Smooth muscle cell (in vitro differentiated cells): Measurements from ENCODE around the gene ZNF302. TPM values are rescaled to one million over a fixed set of nuclear protein-coding genes. Genes with fewer than 3 reads are reported as not detected.
"Not testable (repeated sequence)": the region's sequence is repeated elsewhere in the genome, so short reads cannot be mapped to it uniquely, and the experiment has no call there.

Experiments used
- DNase-seq: peaks from one replicate; lab custom pipeline; 2025; ENCODE audit not compliant: unreplicated experiment; lab: John Stamatoyannopoulos, UW
- H2AFZ ChIP-seq: fragments of 200-600 bp; sonication (generic); 2 replicates; pipeline ENCODE4 v1.6.0; 2016; ENCODE audit warnings: antibody characterized with exemption, low read depth, mild to moderate bottlenecking
- H3F3A ChIP-seq: fragments of 200-600 bp; sonication (generic); 2 replicates; pipeline ENCODE4 v1.6.0; 2017; ENCODE audit warnings: antibody characterized with exemption, low read depth
- H3K27ac ChIP-seq: fragments of 200-600 bp; sonication (generic); 2 replicates; pipeline ENCODE4 v1.5.1; 2016; ENCODE audit warnings: low read depth, mild to moderate bottlenecking
- H3K27me3 ChIP-seq: fragments of 200-600 bp; sonication (generic); 2 replicates; pipeline ENCODE4 v1.6.1; 2016; ENCODE audit warnings: low read depth, mild to moderate bottlenecking
- H3K36me3 ChIP-seq: fragments of 200-600 bp; sonication (generic); 2 replicates; pipeline ENCODE4 v1.5.1; 2016; ENCODE audit warnings: low read depth
- H3K4me1 ChIP-seq: fragments of 200-600 bp; sonication (generic); 2 replicates; pipeline ENCODE4 v1.5.1; 2016; ENCODE audit warnings: low read depth
- H3K4me2 ChIP-seq: fragments of 200-600 bp; sonication (generic); 2 replicates; pipeline ENCODE4 v1.6.0; 2016; ENCODE audit warnings: mild to moderate bottlenecking
- H3K4me3 ChIP-seq: fragments of 200-600 bp; sonication (generic); 2 replicates; pipeline ENCODE4 v1.5.1; 2016; ENCODE audit warnings: mild to moderate bottlenecking
- H3K79me2 ChIP-seq: fragments of 200-600 bp; sonication (generic); 2 replicates; pipeline ENCODE4 v1.6.0; 2016; ENCODE audit warnings: low read depth, mild to moderate bottlenecking
- H3K9ac ChIP-seq: fragments of 200-600 bp; sonication (generic); 2 replicates; pipeline ENCODE4 v1.6.0; 2016; ENCODE audit warnings: low read depth
- H3K9me3 ChIP-seq: fragments of 200-600 bp; sonication (generic); replicated peaks from 2 replicates; pipeline ENCODE4 v1.5.1; 2016; ENCODE audit warnings: low read depth
- H4K20me1 ChIP-seq: fragments of 200-600 bp; sonication (generic); 2 replicates; pipeline ENCODE4 v1.6.0; 2016; ENCODE audit warnings: low read depth
- CTCF ChIP-seq: fragments of 200-600 bp; sonication (generic); IDR thresholded peaks from 2 replicates; pipeline ENCODE4 v1.5.1; 2017; ENCODE audit warnings: borderline replicate concordance, mild to moderate bottlenecking, antibody characterized with exemption; ENCODE audit not compliant: insufficient read depth, poor library complexity, severe bottlenecking
- WGBS: methylation state at CpG from one replicate; pipeline ENCODE4 v1.1.7; 2016; ENCODE audit warnings: low lambda C conversion rate; 5-methylcytosine and 5-hydroxymethylcytosine counted together
- polyA plus RNA-seq: library from polyadenylated mRNA; unstranded; fragments of >200 nt; fragmentation: Nextera tagmentation; extraction: Ambion mirVana; gene quantifications from 2 replicates; pipeline ENCODE4 v1.2.1, GENCODE V29; 2016
- total RNA-seq: library from RNA; depleted of rRNA; stranded (reverse); fragments of >200 nt; gene quantifications from 2 replicates; pipeline ENCODE4 v1.2.3, GENCODE V29; 2014

ZNF302 gene
- total and polyA plus RNA-seq, 2 experiments from 2014 or later, result 11.5 to 16.0 TPM

GRCh38 chr19:34661357-34661756 lies 16.1 kb upstream of the ZNF302 start:
- no peak for TF ChIP-seq CTCF
- Histone ChIP-seq H3K4me1 (no peaks in the 10 kb centered on the region), H3K27ac (no peak overlapping the region), H4K20me1 (no peaks in the 10 kb centered on the region), H3K4me2 (no peak overlapping the region), H3K36me3 (no peaks in the 10 kb centered on the region), H3K4me3 (no peak overlapping the region), H3K27me3 (no peaks in the 10 kb centered on the region), H3K9ac (no peak overlapping the region), H3K79me2 (no peaks in the 10 kb centered on the region), H2AFZ (no peak overlapping the region), H3F3A (no peaks in the 10 kb centered on the region), H3K9me3 (no peaks in the 10 kb centered on the region)
- 90% methylated on average over 3 of the region's 3 CpGs for whole genome bisulfite sequencing
- DNase-seq, result no peak

- no peak overlapping the region for H3K4me2 ChIP-seq
- WGBS, result 31% methylated on average over 5 of the region's 5 CpGs
- H3K36me3 ChIP-seq, result no peaks in the 10 kb centered on the region
- no peaks in the 10 kb centered on the region for H3F3A ChIP-seq
- DNase-seq, result no peak
- H3K9ac ChIP-seq, result no peak overlapping the region
- H3K9me3 ChIP-seq, result no peaks in the 10 kb centered on the region
- H4K20me1 ChIP-seq, result no peaks in the 10 kb centered on the region
- no peak overlapping the region for H2AFZ ChIP-seq
- no peaks in the 10 kb centered on the region for H3K27me3 ChIP-seq
- TF ChIP-seq CTCF, result no peak
- no peak overlapping the region for H3K27ac ChIP-seq
- H3K4me3 ChIP-seq, result no peak overlapping the region
- H3K4me1 ChIP-seq, result no peaks in the 10 kb centered on the region
- no peaks in the 10 kb centered on the region for H3K79me2 ChIP-seq
Measured at GRCh38 chr19:34662919-34663318, 14.6 kb upstream of the ZNF302 start.

GRCh38 chr19:34664168-34664567 lies 13.3 kb upstream of the ZNF302 start:
- H3K4me3 ChIP-seq, result no peak overlapping the region
- DNase-seq, result no peak
- H3K36me3 ChIP-seq, result no peaks in the 10 kb centered on the region
- H3K27ac ChIP-seq, result no peak overlapping the region
- no peaks in the 10 kb centered on the region for H4K20me1 ChIP-seq
- no peaks in the 10 kb centered on the region for H3K79me2 ChIP-seq
- no peak overlapping the region for H3K4me2 ChIP-seq
- WGBS, result 89% methylated on average over 3 of the region's 3 CpGs
- no peaks in the 10 kb centered on the region for H3K9me3 ChIP-seq
- no peak for TF ChIP-seq CTCF
- no peak overlapping the region for H3K9ac ChIP-seq
- H3K4me1 ChIP-seq, result no peaks in the 10 kb centered on the region
- no peaks in the 10 kb centered on the region for H3K27me3 ChIP-seq
- H3F3A ChIP-seq, result no peaks in the 10 kb centered on the region
- H2AFZ ChIP-seq, result no peak overlapping the region

GRCh38 chr19:34664870-34665269 lies 12.6 kb upstream of the ZNF302 start:
- 79% methylated on average over 6 of the region's 6 CpGs for WGBS
- TF ChIP-seq CTCF, result no peak
- no peak overlapping the region for H3K27ac ChIP-seq

GRCh38 chr19:34665275-34665674 lies 12.2 kb upstream of the ZNF302 start:
- not testable (repeated sequence) for H3K36me3 ChIP-seq, H4K20me1 ChIP-seq, H3K9me3 ChIP-seq, H3K27me3 ChIP-seq, H3K4me3 ChIP-seq, H3K4me1 ChIP-seq, H3K4me2 ChIP-seq, H2AFZ ChIP-seq, H3K79me2 ChIP-seq, H3F3A ChIP-seq, H3K9ac ChIP-seq, H3K27ac ChIP-seq, DNase-seq
- WGBS, result 87% methylated on average over 4 of the region's 4 CpGs

More at GRCh38 chr19:34664870-34665269, 12.6 kb upstream of the ZNF302 start:
- Histone ChIP-seq H3F3A (no peaks in the 10 kb centered on the region), H3K9ac (no peak overlapping the region), H3K79me2 (no peaks in the 10 kb centered on the region), H3K4me2 (no peak overlapping the region), H3K4me1 (no peaks in the 10 kb centered on the region), H3K9me3 (no peaks in the 10 kb centered on the region), H3K27me3 (no peaks in the 10 kb centered on the region), H3K4me3 (no peak overlapping the region), H2AFZ (no peak overlapping the region), H3K36me3 (no peaks in the 10 kb centered on the region), H4K20me1 (no peaks in the 10 kb centered on the region)
- DNase-seq, result no peak
